PFSK-1 (cell line): Measurements from ENCODE around the gene GPM6B.

Experiments
- POLR2AphosphoS5 ChIP-seq: IDR thresholded peaks from 2 replicates; pipeline ENCODE4 v1.6.1; 2012; ENCODE audit warnings: low read depth, mild to moderate bottlenecking, control low read depth, low read length, moderate library complexity
- REST ChIP-seq, 2 experiments: IDR thresholded peaks; 2 replicates each; pipeline versions ENCODE4 v1.6.1 to v1.8.0; 2011 to 2012; ENCODE audit warnings: low read depth in 2 of 2, low read length in 2 of 2, control low read depth in 1 of 2, inconsistent platforms in 1 of 2, mild to moderate bottlenecking in 1 of 2, moderate library complexity in 1 of 2; ENCODE audit not compliant: insufficient read depth in 1 of 2
- TAF1 ChIP-seq: IDR thresholded peaks from 2 replicates; pipeline ENCODE4 v1.6.1; 2012; ENCODE audit warnings: low read length, control low read depth, borderline replicate concordance; ENCODE audit not compliant: insufficient read depth

- TF ChIP-seq REST (IDR thresholded peaks at IDR 0.05; ENCODE audit: insufficient read depth in 1 of 2, low read depth in 2 of 2, low read length in 2 of 2) (no peak), TAF1 (no peak), POLR2AphosphoS5 (no peak)
Measured at GRCh38 chrX:13764765-13765164, 52.1 kb downstream of the GPM6B start.
